Renal pelvis (tissue), 4 donors: ENCODE results near the gene GBGT1. TPM values are rescaled to one million over a fixed set of nuclear protein-coding genes. Genes with fewer than 3 reads are reported as not detected.

Source experiments
- DNase-seq: peaks from one replicate; pipeline ENCODE4 v3.0.0-alpha.2; 2013
- polyA plus RNA-seq, 3 donors: library from polyadenylated mRNA; unstranded; fragments of 120-200 nt; gene quantifications; one replicate each; pipeline ENCODE4 v1.2.1, GENCODE V29; 2013; ENCODE audit not compliant: insufficient read length in 3 of 3

Gene GBGT1
- polyA plus RNA-seq, 3 donors, result 1.9 to 3.1 (median 3.0) TPM

- DNase-seq, result peak; percentile 71
Measured at GRCh38 chr9:133144142-133144903, 19.4 kb downstream of the GBGT1 start.

GRCh38 chr9:133143639-133144141, 20.0 kb downstream of the GBGT1 start:
- no peak for DNase-seq

- no peak for DNase-seq
Measured at GRCh38 chr9:133142684-133143622, 20.8 kb downstream of the GBGT1 start.

- no peak for DNase-seq
Measured at GRCh38 chr9:133141833-133142595, 21.7 kb downstream of the GBGT1 start.

GRCh38 chr9:133140606-133141005, 23.1 kb downstream of the GBGT1 start:
- DNase-seq, result no peak

- DNase-seq, result no peak
Measured at GRCh38 chr9:133140174-133140505, 23.6 kb downstream of the GBGT1 start.

- DNase-seq, result no peak
Measured at GRCh38 chr9:133139246-133140173, 24.2 kb downstream of the GBGT1 start.

- no peak for DNase-seq
Measured at GRCh38 chr9:133137451-133138231, 26.1 kb downstream of the GBGT1 start.

- DNase-seq, result no peak
Measured at GRCh38 chr9:133135146-133135745, 28.5 kb downstream of the GBGT1 start.

GRCh38 chr9:133134388-133135145, 29.1 kb downstream of the GBGT1 start:
- DNase-seq, result no peak

- peak; percentile 85 for DNase-seq
Measured at GRCh38 chr9:133133681-133134387, 29.9 kb downstream of the GBGT1 start.

GRCh38 chr9:133132174-133132573, 31.5 kb downstream of the GBGT1 start:
- no peak for DNase-seq

GRCh38 chr9:133131506-133131905, 32.2 kb downstream of the GBGT1 start:
- no peak for DNase-seq

- DNase-seq, result no peak
Measured at GRCh38 chr9:133130685-133131244, 32.9 kb downstream of the GBGT1 start.

GRCh38 chr9:133129001-133129795, 34.5 kb downstream of the GBGT1 start:
- DNase-seq, result no peak

- no peak for DNase-seq
Measured at GRCh38 chr9:133128152-133128551, 35.6 kb downstream of the GBGT1 start.
